Sciatic nerve (tissue), 2 donors: Measurements from ENCODE around the gene CSNK1A1L. TPM values are rescaled to one million over a fixed set of nuclear protein-coding genes. Genes with fewer than 3 reads are reported as not detected.
A peak's percentile ranks its signal among the peaks of the same experiment; 100 is the strongest.

ENCODE experiments used
- ATAC-seq: fragments of 200-7000 bp; cut with Tn5 transposase; one replicate; pipeline ENCODE4 v1.9.1; 2020; ENCODE audit warnings: mild to moderate bottlenecking, moderate library complexity
- DNase-seq: peaks from one replicate; pipeline ENCODE4 v3.0.0-alpha.2; 2020; ENCODE audit warnings: low spot score
- intact Hi-C: fragments of 100-400 bp; cut with DNase I; formaldehyde crosslinking; loops from one replicate; pipeline ENCODE4 v1.14.2; 2022
- total RNA-seq: library from RNA; stranded (reverse); fragmentation: NEBNext Ultra II Directional; extraction: Animal tissue kit (Norgen Biotek cat#: 25700); gene quantifications from one replicate; pipeline ENCODE4 v1.2.1, GENCODE V29; 2021
- donor health status: DM: no; HTN: no; CAD: no.
- donor health status: DM: no; HTN: no; CAD: no.

CSNK1A1L gene
- total RNA-seq, 1 donor from 2014 or later = not detected

- ATAC-seq (no peak), DNase-seq (no peak)
- intact Hi-C loops = loop anchor here (10.0 kb wide), 1 partner anchor 496 kb away; no protein-coding TSS in a partner anchor
Measured at GRCh38 chr13:37109051-37109678, 3.7 kb upstream of the CSNK1A1L start.

DNA sequence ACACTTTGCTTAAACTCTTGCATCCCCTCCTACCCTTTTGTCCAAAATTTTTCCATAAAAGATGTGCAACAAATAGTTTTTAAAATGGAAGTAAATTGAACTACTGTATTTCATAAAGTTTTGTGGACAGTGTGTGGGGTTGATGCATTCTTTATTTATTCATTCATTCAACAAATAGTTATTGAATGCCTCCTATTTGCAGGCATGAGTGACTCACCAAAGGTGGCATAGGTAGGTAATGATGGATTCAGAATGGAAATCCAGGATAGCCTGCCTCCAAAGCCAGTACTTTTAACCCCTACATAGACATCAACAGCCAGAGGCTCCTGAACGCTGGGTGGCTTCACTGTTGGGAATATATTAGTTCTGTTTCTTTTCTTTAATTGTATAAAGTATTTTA, 2.4 kb upstream of the CSNK1A1L start:
- DNase-seq (no peak), ATAC-seq (no peak)
- intact Hi-C loops = loop anchor here (10.0 kb wide), 1 partner anchor 497 kb away; no protein-coding TSS in a partner anchor

- intact Hi-C loops = loop anchor here (10.0 kb wide), 1 partner anchor 497 kb away; no protein-coding TSS in a partner anchor
- no peak for ATAC-seq
- no peak for DNase-seq
Measured at GRCh38 chr13:37107456-37107855, 2.0 kb upstream of the CSNK1A1L start.

DNA sequence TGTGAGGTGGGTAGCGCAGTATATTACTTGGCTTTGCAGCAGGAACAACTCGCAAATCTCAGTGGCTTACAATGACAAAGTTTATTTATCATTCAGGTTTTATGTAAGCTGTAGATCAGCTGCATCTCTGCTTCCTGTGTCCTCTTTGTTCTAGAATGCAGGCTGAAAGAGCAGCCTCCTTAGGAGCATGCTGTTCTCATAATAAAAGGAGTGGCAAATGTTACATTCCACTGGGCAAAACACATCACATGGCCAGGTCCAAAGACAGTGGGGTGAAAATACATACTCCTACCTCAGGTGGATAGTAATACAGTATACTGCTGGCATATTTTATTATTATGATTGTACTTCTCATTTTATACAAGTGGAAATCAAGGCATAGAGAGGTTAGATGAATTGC, 1.2 kb upstream of the CSNK1A1L start:
- no peak for DNase-seq
- intact Hi-C loops = loop anchor here (10.0 kb wide), 1 partner anchor 498 kb away; no protein-coding TSS in a partner anchor
- peak; percentile 86 for ATAC-seq

DNA sequence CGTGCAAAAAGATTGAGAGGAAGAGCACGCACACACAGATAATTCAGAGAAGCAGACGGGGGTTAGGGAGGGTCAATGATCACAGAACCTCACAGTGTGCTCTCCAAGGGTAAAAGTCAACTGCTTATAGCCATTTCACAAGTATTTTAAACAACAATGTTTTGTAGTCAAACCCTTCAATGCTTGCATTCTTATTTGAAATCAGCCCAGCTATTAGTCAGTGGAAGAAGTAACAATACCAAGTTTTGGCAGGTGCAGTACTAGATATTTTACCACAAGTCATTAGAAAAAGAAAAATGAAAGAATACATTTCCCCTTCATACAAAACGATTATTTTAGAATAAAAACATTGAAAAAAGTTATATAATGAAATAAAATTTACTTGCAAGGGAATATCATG, 2.6 kb downstream of the CSNK1A1L start:
- intact Hi-C loops = loop anchor here (10.0 kb wide), 1 partner anchor 502 kb away; no protein-coding TSS in a partner anchor
- no peak for ATAC-seq
- DNase-seq = no peak

GRCh38 chr13:37101201-37101600, 4.3 kb downstream of the CSNK1A1L start:
- DNase-seq = no peak
- intact Hi-C loops = loop anchor here (10.0 kb wide), 1 partner anchor 504 kb away; no protein-coding TSS in a partner anchor
- no peak for ATAC-seq

DNA sequence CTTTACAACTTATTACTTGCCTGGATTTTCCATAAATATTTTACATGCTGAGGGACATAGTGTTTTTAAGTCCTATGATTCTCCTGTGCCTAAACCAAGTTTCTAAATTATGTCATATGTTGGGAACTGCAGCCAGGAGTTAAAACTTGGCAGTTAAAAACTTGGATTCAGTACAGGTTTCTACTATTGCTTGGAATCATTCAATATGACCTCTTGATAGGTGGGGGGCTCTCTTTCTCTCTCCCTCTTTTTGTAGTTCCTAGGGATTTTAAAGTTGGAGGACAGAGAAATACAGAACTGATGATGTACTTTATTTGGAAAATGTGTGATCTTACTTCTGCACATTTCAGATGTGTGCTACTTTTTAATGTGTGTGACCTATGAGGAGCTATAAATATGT, 4.7 kb downstream of the CSNK1A1L start:
- ATAC-seq (no peak), DNase-seq (no peak)
- intact Hi-C loops = loop anchor here (10.0 kb wide), 1 partner anchor 504 kb away; no protein-coding TSS in a partner anchor

DNA sequence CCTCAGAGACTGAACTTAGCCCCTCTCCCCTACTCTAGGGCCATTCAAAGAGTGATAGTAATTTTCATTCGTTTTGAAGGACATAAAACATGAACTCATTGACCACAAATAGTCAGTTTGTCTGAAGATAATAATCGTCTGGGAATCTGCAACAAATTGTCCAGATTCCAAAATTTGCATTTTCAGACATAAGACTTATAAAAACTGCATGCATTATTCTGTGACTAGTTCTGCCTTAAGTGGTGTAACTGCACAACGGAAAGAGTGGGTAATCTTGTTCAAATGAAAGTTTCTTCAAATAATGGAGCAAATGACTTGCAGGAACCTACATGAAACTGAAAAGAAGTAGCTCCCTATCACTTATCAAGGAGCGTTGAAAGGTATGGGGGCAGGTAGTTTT, 8.4 kb downstream of the CSNK1A1L start:
- intact Hi-C loops = no loop called here
- no peak for ATAC-seq
- DNase-seq = no peak

DNA sequence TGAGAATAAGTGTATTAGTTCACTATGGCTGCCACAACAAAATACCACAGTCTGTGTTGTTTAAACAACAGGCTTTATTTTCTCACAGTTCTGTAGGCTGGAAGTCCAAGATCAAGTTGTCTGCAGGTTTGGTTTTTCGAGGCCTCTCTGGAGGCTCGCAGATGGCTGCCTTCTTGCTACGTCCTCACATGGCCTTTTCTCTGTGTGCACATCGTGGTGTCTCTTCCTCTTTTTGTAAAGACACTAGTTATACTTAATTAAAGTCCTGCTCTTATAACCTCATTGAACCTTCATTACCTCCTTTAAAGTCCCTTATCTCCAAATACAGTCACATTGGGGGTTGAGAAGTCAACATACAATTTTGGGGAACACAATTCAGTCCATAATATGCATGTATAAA, 10.6 kb downstream of the CSNK1A1L start:
- no peak for ATAC-seq
- intact Hi-C loops = no loop called here
- DNase-seq = no peak

DNA sequence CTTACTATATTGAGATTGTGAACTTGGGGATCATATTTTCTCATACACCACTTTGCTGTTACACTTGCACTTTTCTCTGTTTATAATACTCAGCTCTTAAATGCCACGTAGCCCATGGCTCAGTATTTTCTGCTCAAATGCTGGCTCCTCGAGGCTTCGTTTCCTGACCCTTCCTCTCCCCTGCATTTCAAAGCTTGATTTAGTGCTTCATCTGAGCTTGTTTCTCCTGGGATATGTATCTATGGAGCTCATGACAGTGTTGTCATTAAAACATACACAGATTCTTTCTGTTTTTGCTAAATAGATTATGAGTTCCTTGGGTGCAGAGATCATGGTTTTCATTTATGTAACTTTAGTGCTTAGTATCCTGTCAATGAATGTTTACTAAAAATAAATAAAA, 11.4 kb downstream of the CSNK1A1L start:
- DNase-seq (no peak), ATAC-seq (no peak)
- intact Hi-C loops = no loop called here

DNA sequence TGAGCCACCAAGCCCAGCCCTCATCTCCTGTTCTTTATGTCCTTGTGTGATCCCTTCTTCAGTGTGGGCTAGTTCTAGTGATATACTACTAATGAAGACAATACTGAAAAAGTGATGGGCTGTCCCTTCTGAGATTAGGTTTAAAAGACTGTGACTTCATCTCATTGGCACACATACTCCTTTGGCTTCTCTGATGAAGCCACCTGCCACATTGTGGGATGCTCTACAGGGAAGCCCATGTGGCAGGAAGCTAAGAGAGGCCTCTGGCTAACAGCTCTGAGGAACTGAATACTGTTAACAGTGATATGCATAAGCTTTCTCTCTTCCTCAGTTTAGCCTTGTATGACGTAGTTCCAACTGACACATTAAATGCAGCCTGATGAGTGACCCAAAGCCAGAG, 13.6 kb downstream of the CSNK1A1L start:
- DNase-seq (no peak), ATAC-seq (no peak)
- intact Hi-C loops = no loop called here

- no peak for ATAC-seq
- intact Hi-C loops = no loop called here
- DNase-seq = no peak
Measured at GRCh38 chr13:37090912-37091311, 14.6 kb downstream of the CSNK1A1L start.

DNA sequence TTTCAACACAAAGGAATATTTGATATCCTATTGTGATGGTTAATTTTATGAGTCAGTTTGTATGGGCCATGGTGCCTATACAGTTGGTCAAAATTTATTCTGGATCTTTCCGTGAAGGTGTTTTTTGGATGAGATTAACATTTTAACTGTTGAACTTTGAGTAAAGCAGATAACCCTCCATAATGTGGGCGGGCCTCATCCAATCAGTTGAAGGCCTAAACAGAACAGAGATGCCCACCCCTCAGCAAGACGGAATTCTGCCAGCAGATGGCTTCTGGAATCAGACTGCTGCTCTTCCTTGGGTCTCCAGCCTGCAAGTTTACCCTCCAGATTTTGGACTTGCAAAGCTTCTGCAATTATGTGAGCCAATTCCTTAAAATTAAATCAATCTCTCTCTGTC, 16.0 kb downstream of the CSNK1A1L start:
- intact Hi-C loops = no loop called here
- DNase-seq (no peak), ATAC-seq (no peak)

- DNase-seq (no peak), ATAC-seq (no peak)
- intact Hi-C loops = no loop called here
Measured at GRCh38 chr13:37087486-37087885, 18.0 kb downstream of the CSNK1A1L start.

GRCh38 chr13:37085606-37086005, 19.9 kb downstream of the CSNK1A1L start:
- intact Hi-C loops = no loop called here
- no peak for ATAC-seq
- DNase-seq = no peak

DNA sequence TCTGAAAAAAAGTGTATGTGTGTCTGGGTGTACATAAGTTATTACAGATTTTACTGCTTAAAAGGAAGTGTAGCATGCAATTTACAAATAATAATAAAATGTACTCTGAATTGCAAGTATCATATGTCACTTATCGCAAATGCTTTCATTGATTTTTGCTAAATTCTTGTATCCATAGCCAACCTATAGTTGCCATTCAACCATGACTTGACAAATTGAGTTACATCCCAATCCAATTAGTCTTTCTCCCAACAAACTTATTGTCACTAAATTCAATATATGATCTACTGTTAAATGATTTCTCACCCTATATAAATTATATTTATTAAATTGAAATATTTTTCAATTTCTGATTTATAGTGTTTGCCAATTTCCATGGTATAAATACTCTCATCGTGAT, 28.6 kb downstream of the CSNK1A1L start:
- intact Hi-C loops = no loop called here
- no peak for DNase-seq
- no peak for ATAC-seq

DNA sequence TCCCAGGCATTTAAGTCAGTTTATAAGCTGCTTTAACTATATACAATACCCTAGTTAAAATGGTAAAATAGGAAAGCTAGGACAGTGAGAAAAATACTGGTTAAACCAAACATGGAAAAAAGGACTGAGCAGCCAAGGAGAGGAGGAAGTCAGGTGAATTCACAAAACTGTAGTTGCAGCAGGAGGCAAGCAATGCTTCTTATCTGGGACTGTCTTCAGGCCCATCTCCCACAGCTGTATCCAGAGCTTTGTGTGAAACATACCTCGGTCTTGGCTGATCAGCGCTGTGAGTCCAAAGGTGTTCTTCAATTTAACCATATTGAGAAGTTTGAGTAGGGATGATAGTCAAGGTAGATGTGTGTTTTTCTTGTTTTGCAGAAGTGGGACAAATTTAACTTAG, 30.3 kb downstream of the CSNK1A1L start:
- intact Hi-C loops = no loop called here
- DNase-seq = no peak
- no peak for ATAC-seq

DNA sequence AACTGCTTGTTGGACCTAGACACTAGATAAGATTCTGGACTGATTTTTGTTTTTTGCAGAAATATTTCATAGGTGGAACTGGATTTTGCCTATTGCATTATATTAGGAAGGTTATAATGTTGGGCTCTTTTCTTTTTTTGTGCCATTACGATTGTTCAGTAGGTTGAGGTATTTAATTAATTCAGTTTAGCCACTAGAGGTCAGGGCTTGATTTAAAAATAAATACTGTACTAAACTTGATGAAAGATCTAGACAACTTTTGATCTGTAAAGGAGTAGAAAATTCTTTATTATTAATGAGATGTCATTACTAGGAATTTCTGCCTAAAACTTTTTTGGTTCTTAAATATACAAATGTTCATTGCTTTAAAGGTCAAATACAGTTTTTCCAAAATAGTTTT, 30.8 kb downstream of the CSNK1A1L start:
- intact Hi-C loops = no loop called here
- ATAC-seq = peak; percentile 70
- DNase-seq = no peak

GRCh38 chr13:37072024-37072423, 33.4 kb downstream of the CSNK1A1L start:
- ATAC-seq (no peak), DNase-seq (no peak)
- intact Hi-C loops = no loop called here

DNA sequence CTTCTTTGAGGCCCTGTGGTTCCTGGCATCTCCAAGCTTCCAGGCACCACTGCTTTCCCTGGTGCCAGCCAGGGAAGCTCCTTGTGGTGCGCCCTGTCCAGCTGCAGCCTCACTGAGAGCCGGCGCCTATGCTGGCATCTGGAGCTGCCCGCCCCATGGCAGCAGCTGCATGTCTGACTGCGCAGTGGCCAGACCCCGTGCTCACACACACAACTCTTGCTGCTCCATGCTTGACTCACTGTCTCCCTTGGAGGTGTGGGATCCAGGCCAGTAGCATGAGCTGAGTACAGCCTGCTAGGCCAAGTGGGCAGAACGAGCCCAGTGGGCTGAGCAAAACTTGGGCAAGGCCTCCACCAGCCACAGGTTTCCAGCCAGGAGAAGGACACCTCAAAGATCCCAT, 34.5 kb downstream of the CSNK1A1L start:
- DNase-seq (no peak), ATAC-seq (no peak)
- intact Hi-C loops = no loop called here

DNA sequence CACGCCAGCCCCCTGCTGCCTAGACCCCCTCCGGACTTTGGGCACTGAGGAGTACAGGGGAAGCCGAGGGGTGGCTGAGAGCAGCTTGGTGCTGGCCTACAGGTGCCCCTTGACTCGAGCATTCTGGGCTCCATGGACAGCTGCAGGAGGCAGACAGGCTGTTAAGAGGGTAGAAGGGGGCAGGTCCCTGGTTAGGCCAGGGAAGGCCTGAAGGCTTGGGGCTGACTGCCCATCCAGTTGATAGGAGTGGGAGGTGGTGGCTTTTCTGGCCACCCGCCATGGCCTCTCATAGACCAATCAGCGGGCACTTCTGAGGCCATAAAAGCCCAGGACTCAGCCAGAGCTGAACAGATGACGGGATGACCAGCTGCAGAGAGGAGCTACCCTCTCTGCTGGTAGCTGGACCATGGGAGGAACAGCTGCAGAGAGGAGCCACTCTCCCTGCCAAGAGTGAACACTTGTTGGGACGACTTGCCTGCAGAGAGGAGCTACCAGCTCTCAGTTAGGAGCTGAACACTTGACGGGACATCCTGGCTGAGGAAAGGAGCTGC, 35.2 kb downstream of the CSNK1A1L start:
- ATAC-seq = peak; percentile 23
- intact Hi-C loops = no loop called here
- DNase-seq = no peak
